Measurements from ENCODE around the gene RPP25L.

RPP25L gene

GRCh38 chr9:34582787-34583186, 29.1 kb downstream of the RPP25L start:
- DNase-seq = no peak

- no peak for DNase-seq
These were observed 30.6 kb downstream of the RPP25L start for GRCh38 chr9:34581318-34581717.

- no peak for DNase-seq
These were observed 31.5 kb downstream of the RPP25L start for GRCh38 chr9:34580358-34580757.

- DNase-seq = no peak
These were observed 32.1 kb downstream of the RPP25L start for GRCh38 chr9:34579808-34580163.

GRCh38 chr9:34579104-34579807, 32.6 kb downstream of the RPP25L start:
- no peak for DNase-seq

GRCh38 chr9:34578241-34579103, 33.4 kb downstream of the RPP25L start:
- DNase-seq = no peak

- no peak for DNase-seq
These were observed 34.3 kb downstream of the RPP25L start for GRCh38 chr9:34577400-34578240.

GRCh38 chr9:34576597-34577399, 35.1 kb downstream of the RPP25L start:
- DNase-seq = no peak

GRCh38 chr9:34575862-34576596, 35.9 kb downstream of the RPP25L start:
- no peak for DNase-seq

- no peak for DNase-seq
These were observed 36.7 kb downstream of the RPP25L start for GRCh38 chr9:34575241-34575640.

- no peak for DNase-seq
These were observed 37.3 kb downstream of the RPP25L start for GRCh38 chr9:34574571-34574970.

- no peak for DNase-seq
These were observed 38.1 kb downstream of the RPP25L start for GRCh38 chr9:34573599-34574325.

- no peak for DNase-seq
These were observed 39.3 kb downstream of the RPP25L start for GRCh38 chr9:34572628-34573027.

- no peak for DNase-seq
These were observed 39.8 kb downstream of the RPP25L start for GRCh38 chr9:34572092-34572491.

- no peak for DNase-seq
These were observed 40.5 kb downstream of the RPP25L start for GRCh38 chr9:34571481-34571810.

GRCh38 chr9:34570809-34571480, 41.0 kb downstream of the RPP25L start:
- DNase-seq = no peak

GRCh38 chr9:34570376-34570775, 41.5 kb downstream of the RPP25L start:
- DNase-seq = no peak

- DNase-seq = no peak
These were observed 43.1 kb downstream of the RPP25L start for GRCh38 chr9:34568774-34569173.

- DNase-seq = no peak
These were observed 43.8 kb downstream of the RPP25L start for GRCh38 chr9:34568133-34568532.

- no peak for DNase-seq
These were observed 44.9 kb downstream of the RPP25L start for GRCh38 chr9:34566972-34567371.

GRCh38 chr9:34566322-34566721, 45.6 kb downstream of the RPP25L start:
- no peak for DNase-seq

Measured in activated CD4-positive, alpha-beta T cell treated with anti-CD3 and anti-CD28 coated beads, Interleukin-2, amount 50 U/mL, for 1 hour (primary cell).